Endometrium (tissue), 2 donors: ENCODE results near the gene OTUB1.
A peak's percentile ranks its signal among the peaks of the same experiment; 100 is the strongest.

Source experiments
- FAIRE-seq: peaks from 2 replicates; lab custom pipeline; 2012; peaks lifted over from hg19 to GRCh38; lab: Jason Lieb, UNC
- donor health status: control.
- donor health status: control.

Gene OTUB1

GRCh38 chr11:63974259-63975143 is 11.7 kb upstream of the OTUB1 start, which contains the start of gene COX8A:
COX8A (plus strand) TSS chr11:63974620; CDS start chr11:63974681, 61 bp downstream.
- FAIRE-seq, result peak; percentile 96

- no peak for FAIRE-seq
These were observed 7.5 kb upstream of the OTUB1 start for GRCh38 chr11:63978551-63979239.

- FAIRE-seq, result no peak
These were observed 6.8 kb upstream of the OTUB1 start for GRCh38 chr11:63979426-63979825.

GRCh38 chr11:63985812-63986155 is 454 bp upstream of the OTUB1 start:
- no peak for FAIRE-seq

GRCh38 chr11:63986932-63987513 is 785 bp downstream of the OTUB1 start:
- no peak for FAIRE-seq

- no peak for FAIRE-seq
These were observed 5.3 kb downstream of the OTUB1 start for GRCh38 chr11:63991558-63991957.

- FAIRE-seq, result no peak
These were observed 6.9 kb downstream of the OTUB1 start for GRCh38 chr11:63993100-63993499.

GRCh38 chr11:63993993-63994392 is 7.8 kb downstream of the OTUB1 start:
- FAIRE-seq, result no peak

GRCh38 chr11:63996512-63996911 is 10.3 kb downstream of the OTUB1 start:
- no peak for FAIRE-seq

- no peak for FAIRE-seq
These were observed 11.0 kb downstream of the OTUB1 start for GRCh38 chr11:63997104-63997700.

- FAIRE-seq, result no peak
These were observed 11.6 kb downstream of the OTUB1 start for GRCh38 chr11:63997801-63998337.

GRCh38 chr11:63998558-63999348 is 12.5 kb downstream of the OTUB1 start:
- FAIRE-seq, result no peak

- FAIRE-seq, result no peak
These were observed 13.2 kb downstream of the OTUB1 start for GRCh38 chr11:63999349-64000025.

GRCh38 chr11:64000026-64000739 is 13.9 kb downstream of the OTUB1 start:
- FAIRE-seq, result no peak

- no peak for FAIRE-seq
These were observed 14.7 kb downstream of the OTUB1 start for GRCh38 chr11:64000740-64001483.

GRCh38 chr11:64001484-64002420 is 15.5 kb downstream of the OTUB1 start:
- FAIRE-seq, result no peak

GRCh38 chr11:64003807-64004589 is 17.8 kb downstream of the OTUB1 start:
- no peak for FAIRE-seq

- no peak for FAIRE-seq
These were observed 18.3 kb downstream of the OTUB1 start for GRCh38 chr11:64004590-64004984.
